OCI-LY1 (cell line): ENCODE results near the gene PTGDR2.
A peak's percentile ranks its signal among the peaks of the same experiment; 100 is the strongest.

Experiments
- EZH2 ChIP-seq: fragments of 200-600 bp; sonication (generic), shearing (Covaris generic); IDR thresholded peaks from 2 replicates; pipeline ENCODE4 v1.8.0; 2017; ENCODE audit warnings: borderline replicate concordance, mixed run types, mild to moderate bottlenecking, antibody characterized with exemption, low read length, moderate library complexity, mixed read lengths
- TF ChIP-seq, protein P1 (sequence below): fragments of 200-600 bp; sonication (generic), shearing (Covaris generic); IDR thresholded peaks from 2 replicates; pipeline ENCODE4 v1.5.1; 2017; ENCODE audit warnings: mild to moderate bottlenecking, antibody characterized with exemption, low read length, moderate library complexity, mixed read lengths

- TF ChIP-seq, protein P1, sequence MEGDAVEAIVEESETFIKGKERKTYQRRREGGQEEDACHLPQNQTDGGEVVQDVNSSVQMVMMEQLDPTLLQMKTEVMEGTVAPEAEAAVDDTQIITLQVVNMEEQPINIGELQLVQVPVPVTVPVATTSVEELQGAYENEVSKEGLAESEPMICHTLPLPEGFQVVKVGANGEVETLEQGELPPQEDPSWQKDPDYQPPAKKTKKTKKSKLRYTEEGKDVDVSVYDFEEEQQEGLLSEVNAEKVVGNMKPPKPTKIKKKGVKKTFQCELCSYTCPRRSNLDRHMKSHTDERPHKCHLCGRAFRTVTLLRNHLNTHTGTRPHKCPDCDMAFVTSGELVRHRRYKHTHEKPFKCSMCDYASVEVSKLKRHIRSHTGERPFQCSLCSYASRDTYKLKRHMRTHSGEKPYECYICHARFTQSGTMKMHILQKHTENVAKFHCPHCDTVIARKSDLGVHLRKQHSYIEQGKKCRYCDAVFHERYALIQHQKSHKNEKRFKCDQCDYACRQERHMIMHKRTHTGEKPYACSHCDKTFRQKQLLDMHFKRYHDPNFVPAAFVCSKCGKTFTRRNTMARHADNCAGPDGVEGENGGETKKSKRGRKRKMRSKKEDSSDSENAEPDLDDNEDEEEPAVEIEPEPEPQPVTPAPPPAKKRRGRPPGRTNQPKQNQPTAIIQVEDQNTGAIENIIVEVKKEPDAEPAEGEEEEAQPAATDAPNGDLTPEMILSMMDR: peak; percentile 77
- no peak for TF ChIP-seq EZH2
Measured at GRCh38 chr11:60887556-60887955, 31.8 kb upstream of the PTGDR2 start.
